DOHH2 (cell line): Measurements from ENCODE around the gene METAP1D.

Experiments used
- H3F3A ChIP-seq: fragments of 200-600 bp; sonication (generic), shearing (Covaris generic); 2 replicates; pipeline ENCODE4 v1.6.0; 2016; ENCODE audit warnings: antibody characterized with exemption, mild to moderate bottlenecking; ENCODE audit not compliant: control insufficient read depth, insufficient read depth
- H3K27ac ChIP-seq: fragments of 200-600 bp; sonication (generic); 2 replicates; pipeline ENCODE4 v1.5.1; 2014; ENCODE audit warnings: low read depth, mild to moderate bottlenecking, low read length, moderate library complexity
- H3K27me3 ChIP-seq: fragments of 200-600 bp; sonication (generic); 2 replicates; pipeline ENCODE4 v1.6.1; 2014; ENCODE audit warnings: mild to moderate bottlenecking, low read length, mixed read lengths; ENCODE audit not compliant: control insufficient read depth
- H3K36me3 ChIP-seq: fragments of 200-600 bp; sonication (generic); 2 replicates; pipeline ENCODE4 v1.6.1; 2014; ENCODE audit warnings: mild to moderate bottlenecking, low read length, moderate library complexity, mixed read lengths; ENCODE audit not compliant: control insufficient read depth
- H3K4me1 ChIP-seq: fragments of 200-600 bp; sonication (generic); 2 replicates; pipeline ENCODE4 v1.6.1; 2014; ENCODE audit warnings: mild to moderate bottlenecking, low read length, mixed read lengths; ENCODE audit not compliant: control insufficient read depth
- H3K4me2 ChIP-seq: fragments of 200-600 bp; sonication (generic); 2 replicates; pipeline ENCODE4 v1.6.0; 2014; ENCODE audit warnings: mild to moderate bottlenecking, low read length, moderate library complexity
- H3K4me3 ChIP-seq: fragments of 200-600 bp; sonication (generic); 2 replicates; pipeline ENCODE4 v1.5.1; 2014; ENCODE audit warnings: mild to moderate bottlenecking, low read length, mixed read lengths
- H3K79me2 ChIP-seq: fragments of 200-600 bp; sonication (generic); 2 replicates; pipeline ENCODE4 v1.6.1; 2014; ENCODE audit warnings: mild to moderate bottlenecking, low read length, mixed read lengths; ENCODE audit not compliant: control insufficient read depth
- H3K9me2 ChIP-seq: fragments of 200-600 bp; sonication (generic); replicated peaks from 2 replicates; pipeline ENCODE4 v1.6.1; 2014; ENCODE audit warnings: mild to moderate bottlenecking, low read length, mixed read lengths; ENCODE audit not compliant: control insufficient read depth
- H3K9me3 ChIP-seq: fragments of 200-600 bp; sonication (generic); 2 replicates; pipeline ENCODE4 v1.6.1; 2014; ENCODE audit warnings: antibody characterized with exemption, low read length, mixed read lengths; ENCODE audit not compliant: control insufficient read depth, insufficient read depth
- H4K20me1 ChIP-seq: fragments of 200-600 bp; sonication (generic); 2 replicates; pipeline ENCODE4 v1.6.0; 2014; ENCODE audit warnings: low read depth, mild to moderate bottlenecking, antibody characterized with exemption, low read length, moderate library complexity; ENCODE audit not compliant: control insufficient read depth, insufficient read depth
- EZH2phosphoT487 ChIP-seq: fragments of 200-600 bp; sonication (generic); IDR thresholded peaks from 2 replicates; pipeline ENCODE4 v1.6.1; 2017; ENCODE audit warnings: borderline replicate concordance, mild to moderate bottlenecking, antibody characterized with exemption, low read length, moderate library complexity, mixed read lengths
- TF ChIP-seq, protein P1 (sequence below): fragments of 200-600 bp; sonication (generic); IDR thresholded peaks from one replicate; pipeline ENCODE4 v1.5.1; 2014; ENCODE audit warnings: antibody characterized with exemption, mild to moderate bottlenecking, low read depth, low read length; ENCODE audit not compliant: poor library complexity, severe bottlenecking

METAP1D gene

DNA sequence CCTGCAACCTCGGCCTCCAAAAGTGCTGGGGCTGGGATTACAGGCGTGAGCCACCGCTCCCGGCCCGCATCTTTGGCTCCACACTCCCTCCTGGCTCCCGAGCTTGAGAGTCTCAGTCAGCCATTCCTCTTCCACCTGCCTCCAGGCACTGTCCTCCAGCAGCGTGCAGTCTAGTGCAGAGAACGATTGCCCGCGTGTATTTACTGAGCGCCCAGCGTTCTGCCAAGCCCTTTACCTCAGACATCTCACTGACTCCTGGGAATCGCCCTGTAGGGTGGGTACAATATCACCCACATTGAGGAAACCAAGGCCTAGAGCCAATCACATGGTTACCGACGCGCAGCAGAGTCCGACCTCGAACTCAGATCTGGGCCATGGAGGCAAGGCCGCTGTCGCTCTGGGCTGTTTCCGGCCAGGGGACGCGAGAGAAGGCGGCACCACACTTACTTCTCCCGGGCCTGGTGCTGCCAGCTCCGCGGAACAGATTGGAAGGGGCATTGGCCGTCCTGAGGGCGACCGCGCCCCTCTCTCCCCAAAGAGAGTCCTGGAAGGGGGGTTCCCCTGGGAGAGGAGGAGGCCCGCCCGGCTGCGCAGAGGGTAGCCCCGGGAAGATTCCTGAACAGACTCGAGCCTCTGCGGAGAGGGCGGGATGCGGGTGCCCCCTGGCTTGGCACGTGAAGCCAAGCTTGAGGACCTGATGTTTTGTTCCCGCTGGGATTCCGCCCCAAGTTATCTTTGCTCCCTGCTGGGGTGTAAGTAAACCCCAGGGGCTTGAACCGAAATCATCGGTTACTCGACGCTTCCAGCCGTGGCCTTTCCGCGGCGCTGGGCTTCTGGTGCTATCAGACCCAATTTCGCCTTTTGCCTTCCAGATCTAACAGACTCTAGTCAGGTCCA lies 108.2 kb downstream of the METAP1D start:
- no peaks in the 10 kb centered on the region for H3F3A ChIP-seq
- no peak overlapping the region for H3K27ac ChIP-seq
- no peaks in the 10 kb centered on the region for H3K9me2 ChIP-seq
- peaks cover 13% of the 10 kb centered on the region for H3K4me1 ChIP-seq
- TF ChIP-seq EZH2phosphoT487, result no peak
- TF ChIP-seq, protein P1, sequence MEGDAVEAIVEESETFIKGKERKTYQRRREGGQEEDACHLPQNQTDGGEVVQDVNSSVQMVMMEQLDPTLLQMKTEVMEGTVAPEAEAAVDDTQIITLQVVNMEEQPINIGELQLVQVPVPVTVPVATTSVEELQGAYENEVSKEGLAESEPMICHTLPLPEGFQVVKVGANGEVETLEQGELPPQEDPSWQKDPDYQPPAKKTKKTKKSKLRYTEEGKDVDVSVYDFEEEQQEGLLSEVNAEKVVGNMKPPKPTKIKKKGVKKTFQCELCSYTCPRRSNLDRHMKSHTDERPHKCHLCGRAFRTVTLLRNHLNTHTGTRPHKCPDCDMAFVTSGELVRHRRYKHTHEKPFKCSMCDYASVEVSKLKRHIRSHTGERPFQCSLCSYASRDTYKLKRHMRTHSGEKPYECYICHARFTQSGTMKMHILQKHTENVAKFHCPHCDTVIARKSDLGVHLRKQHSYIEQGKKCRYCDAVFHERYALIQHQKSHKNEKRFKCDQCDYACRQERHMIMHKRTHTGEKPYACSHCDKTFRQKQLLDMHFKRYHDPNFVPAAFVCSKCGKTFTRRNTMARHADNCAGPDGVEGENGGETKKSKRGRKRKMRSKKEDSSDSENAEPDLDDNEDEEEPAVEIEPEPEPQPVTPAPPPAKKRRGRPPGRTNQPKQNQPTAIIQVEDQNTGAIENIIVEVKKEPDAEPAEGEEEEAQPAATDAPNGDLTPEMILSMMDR, result no peak
- H4K20me1 ChIP-seq, result no peaks in the 10 kb centered on the region
- H3K4me3 ChIP-seq, result no peak overlapping the region
- H3K79me2 ChIP-seq, result no peaks in the 10 kb centered on the region
- H3K36me3 ChIP-seq, result no peaks in the 10 kb centered on the region
- H3K4me2 ChIP-seq, result no peak overlapping the region
- H3K27me3 ChIP-seq, result peaks cover 17% of the 10 kb centered on the region
- no peaks in the 10 kb centered on the region for H3K9me3 ChIP-seq

DNA sequence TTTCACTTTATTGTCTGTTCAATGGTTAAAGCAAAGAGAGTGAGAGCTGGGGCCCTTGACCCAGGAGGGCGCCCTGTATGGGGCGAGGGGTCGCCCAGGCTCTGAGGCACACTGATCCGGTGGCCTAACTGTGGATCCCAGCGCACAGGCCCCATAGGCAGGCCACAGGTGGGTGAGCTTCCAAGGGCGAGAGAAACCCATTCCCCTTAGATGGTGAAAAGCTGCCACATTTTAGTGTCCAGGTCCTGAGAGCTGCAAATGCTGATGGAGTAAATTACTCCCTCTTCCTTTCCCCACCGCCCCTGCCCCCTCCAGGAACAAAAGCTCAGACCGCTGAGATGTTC lies 108.8 kb downstream of the METAP1D start:
- no peaks in the 10 kb centered on the region for H3K9me2 ChIP-seq
- H4K20me1 ChIP-seq, result no peaks in the 10 kb centered on the region
- no peaks in the 10 kb centered on the region for H3K36me3 ChIP-seq
- H3K9me3 ChIP-seq, result no peaks in the 10 kb centered on the region
- H3K4me1 ChIP-seq, result peaks cover 7% of the 10 kb centered on the region
- TF ChIP-seq EZH2phosphoT487, result no peak
- TF ChIP-seq, protein P1, result no peak
- H3K4me2 ChIP-seq, result no peak overlapping the region
- no peaks in the 10 kb centered on the region for H3K79me2 ChIP-seq
- no peak overlapping the region for H3K4me3 ChIP-seq
- H3F3A ChIP-seq, result no peaks in the 10 kb centered on the region
- H3K27me3 ChIP-seq, result peaks cover 17% of the 10 kb centered on the region
- no peak overlapping the region for H3K27ac ChIP-seq

DNA sequence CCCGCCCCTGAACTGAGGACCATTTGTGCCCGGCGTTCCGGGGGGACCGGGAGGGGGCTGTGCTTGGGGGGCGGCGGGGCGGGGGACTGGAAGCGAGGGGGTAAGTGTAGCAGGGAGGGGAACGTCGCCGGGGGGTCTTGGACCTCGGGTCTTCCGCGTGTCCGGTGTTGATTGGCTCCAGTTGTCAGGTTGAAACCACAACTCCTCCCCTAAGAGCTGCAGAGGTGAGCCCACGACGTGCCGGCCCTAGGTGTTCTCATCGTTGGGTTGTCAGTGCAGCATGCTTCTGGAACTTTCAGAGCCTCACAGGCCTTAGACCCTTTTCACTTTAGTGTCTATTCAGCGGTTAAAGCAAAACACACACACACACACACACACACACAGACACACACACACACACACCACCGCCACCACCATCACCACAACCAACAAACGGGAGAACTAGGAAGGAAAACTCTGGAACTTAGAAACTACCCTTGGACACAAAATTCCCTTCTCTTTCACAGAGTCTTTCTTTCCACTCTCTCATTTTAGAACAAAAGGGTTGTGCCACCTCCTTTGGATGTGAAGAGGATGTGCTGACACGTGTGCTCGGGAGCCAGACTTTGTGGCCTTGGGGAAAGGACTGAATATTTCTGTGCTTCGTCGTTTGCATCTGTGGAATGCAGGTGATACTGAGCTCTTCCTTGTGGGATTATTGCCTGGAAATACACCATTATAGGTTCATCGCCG lies 109.7 kb downstream of the METAP1D start:
- TF ChIP-seq, protein P1, result no peak
- TF ChIP-seq EZH2phosphoT487, result no peak
- Histone ChIP-seq H3K27me3 (peaks cover 17% of the 10 kb centered on the region), H3K4me3 (no peak overlapping the region), H3K79me2 (no peaks in the 10 kb centered on the region), H3K9me2 (no peaks in the 10 kb centered on the region), H3K4me1 (no peaks in the 10 kb centered on the region), H3K36me3 (no peaks in the 10 kb centered on the region), H3F3A (no peaks in the 10 kb centered on the region), H3K4me2 (no peak overlapping the region), H3K27ac (no peak overlapping the region), H4K20me1 (no peaks in the 10 kb centered on the region), H3K9me3 (no peaks in the 10 kb centered on the region)
